ENCODE results near the gene PCSK9. TPM values are rescaled to one million over a fixed set of nuclear protein-coding genes. Genes with fewer than 3 reads are reported as not detected.

Gene PCSK9
- polyA plus RNA-seq, 6 donors from 2014 or later, result not detected

- Mint-ChIP-seq H3K9me3 (no peaks in the 10 kb centered on the region), H3K4me3 (no peak overlapping the region), H3K36me3 (peaks cover 50 to 57% of the 10 kb centered on the region in 2 donors), H3K27ac (peak overlapping the region in 3 of 6 donors; percentile 4 to 58 (median 53)), H3K27me3 (no peaks in the 10 kb centered on the region), H3K4me1 (peaks cover 0 to 3% (median 0%) of the 10 kb centered on the region in 3 donors)
- no peak for ATAC-seq (ENCODE audit: low read depth in 2 of 2)
- DNase-seq, result no peak
Measured at GRCh38 chr1:55068638-55069037, 29.3 kb downstream of the PCSK9 start.

- ATAC-seq (ENCODE audit: low read depth in 2 of 2) (no peak), DNase-seq (no peak)
- H3K9me3 Mint-ChIP-seq, result no peaks in the 10 kb centered on the region
- H3K27ac Mint-ChIP-seq, result peak overlapping the region in 3 of 6 donors; percentile 53 to 69 (median 63)
- peaks cover 50 to 59% of the 10 kb centered on the region in 2 donors for H3K36me3 Mint-ChIP-seq
- H3K4me1 Mint-ChIP-seq, result peaks cover 0 to 3% (median 0%) of the 10 kb centered on the region in 3 donors
- H3K27me3 Mint-ChIP-seq, result no peaks in the 10 kb centered on the region
- H3K4me3 Mint-ChIP-seq, result no peak overlapping the region
Measured at GRCh38 chr1:55069280-55069679, 29.9 kb downstream of the PCSK9 start.

- H3K4me1 Mint-ChIP-seq, result peaks cover 0 to 3% (median 0%) of the 10 kb centered on the region in 3 donors
- H3K27ac Mint-ChIP-seq, result peak overlapping the region in 4 of 6 donors; percentile 15 to 75 (median 58)
- no peaks in the 10 kb centered on the region for H3K27me3 Mint-ChIP-seq
- peaks cover 57 to 59% of the 10 kb centered on the region in 2 donors for H3K36me3 Mint-ChIP-seq
- DNase-seq (no peak), ATAC-seq (ENCODE audit: low read depth in 2 of 2) (no peak)
- H3K4me3 Mint-ChIP-seq, result peak overlapping the region in 2 of 8 donors; percentile 30 to 44
- no peaks in the 10 kb centered on the region for H3K9me3 Mint-ChIP-seq
Measured at GRCh38 chr1:55070293-55071164, 31.2 kb downstream of the PCSK9 start.

GRCh38 chr1:55071477-55071876 is 32.1 kb downstream of the PCSK9 start:
- Mint-ChIP-seq H3K4me1 (peaks cover 0 to 3% (median 0%) of the 10 kb centered on the region in 3 donors), H3K27me3 (no peaks in the 10 kb centered on the region), H3K9me3 (no peaks in the 10 kb centered on the region), H3K36me3 (peaks cover 57 to 59% of the 10 kb centered on the region in 2 donors), H3K4me3 (no peak overlapping the region), H3K27ac (peak overlapping the region in 1 of 6 donors; percentile 83)
- ATAC-seq (ENCODE audit: low read depth in 2 of 2) (no peak), DNase-seq (no peak)

- Mint-ChIP-seq H3K4me1 (no peaks in the 10 kb centered on the region), H3K27me3 (no peaks in the 10 kb centered on the region), H3K4me3 (no peak overlapping the region), H3K36me3 (peaks cover 56 to 60% of the 10 kb centered on the region in 2 donors), H3K9me3 (no peaks in the 10 kb centered on the region), H3K27ac (peak overlapping the region in 3 of 6 donors; percentile 39 to 46 (median 40))
- no peak for DNase-seq
- ATAC-seq (ENCODE audit: low read depth in 2 of 2), result no peak
Measured at GRCh38 chr1:55073187-55073916, 34.0 kb downstream of the PCSK9 start.

GRCh38 chr1:55074455-55074854 is 35.1 kb downstream of the PCSK9 start:
- no peaks in the 10 kb centered on the region for H3K4me1 Mint-ChIP-seq
- H3K36me3 Mint-ChIP-seq, result peaks cover 53 to 57% of the 10 kb centered on the region in 2 donors
- H3K27ac Mint-ChIP-seq, result peak overlapping the region in 1 of 6 donors; percentile 59
- H3K27me3 Mint-ChIP-seq, result no peaks in the 10 kb centered on the region
- no peak overlapping the region for H3K4me3 Mint-ChIP-seq
- ATAC-seq (ENCODE audit: low read depth in 2 of 2) (no peak), DNase-seq (no peak)
- H3K9me3 Mint-ChIP-seq, result no peaks in the 10 kb centered on the region

- peak overlapping the region in 3 of 6 donors; percentile 0 to 44 (median 28) for H3K27ac Mint-ChIP-seq
- no peak overlapping the region for H3K4me3 Mint-ChIP-seq
- H3K27me3 Mint-ChIP-seq, result no peaks in the 10 kb centered on the region
- no peaks in the 10 kb centered on the region for H3K9me3 Mint-ChIP-seq
- DNase-seq (no peak), ATAC-seq (ENCODE audit: low read depth in 2 of 2) (no peak)
- H3K4me1 Mint-ChIP-seq, result no peaks in the 10 kb centered on the region
- H3K36me3 Mint-ChIP-seq, result peaks cover 41 to 46% of the 10 kb centered on the region in 2 donors
Measured at GRCh38 chr1:55076356-55076755, 37.0 kb downstream of the PCSK9 start.

- Mint-ChIP-seq H3K36me3 (peaks cover 25 to 42% of the 10 kb centered on the region in 2 donors), H3K9me3 (no peaks in the 10 kb centered on the region)
Measured at GRCh38 chr1:55078470-55078869, 39.1 kb downstream of the PCSK9 start.

GRCh38 chr1:55079651-55080050 is 40.3 kb downstream of the PCSK9 start:
- H3K27me3 Mint-ChIP-seq, result no peaks in the 10 kb centered on the region
- ATAC-seq (ENCODE audit: low read depth in 2 of 2) (no peak), DNase-seq (no peak)
- H3K9me3 Mint-ChIP-seq, result no peaks in the 10 kb centered on the region
- peaks cover 21 to 47% of the 10 kb centered on the region in 2 donors for H3K36me3 Mint-ChIP-seq
- no peaks in the 10 kb centered on the region for H3K4me1 Mint-ChIP-seq
- peak overlapping the region in 1 of 6 donors; percentile 42 for H3K27ac Mint-ChIP-seq
- H3K4me3 Mint-ChIP-seq, result no peak overlapping the region

More at GRCh38 chr1:55078470-55078869, 39.1 kb downstream of the PCSK9 start:
- no peak for DNase-seq
- no peaks in the 10 kb centered on the region for H3K27me3 Mint-ChIP-seq
- no peaks in the 10 kb centered on the region for H3K4me1 Mint-ChIP-seq
- no peak for ATAC-seq (ENCODE audit: low read depth in 2 of 2)
- H3K4me3 Mint-ChIP-seq, result no peak overlapping the region
- H3K27ac Mint-ChIP-seq, result no peak overlapping the region

- Mint-ChIP-seq H3K36me3 (peaks cover 26 to 40% of the 10 kb centered on the region in 2 donors), H3K27ac (peak overlapping the region in 2 of 6 donors; percentile 69 to 79), H3K27me3 (no peaks in the 10 kb centered on the region), H3K4me3 (no peak overlapping the region), H3K9me3 (no peaks in the 10 kb centered on the region), H3K4me1 (no peaks in the 10 kb centered on the region)
- DNase-seq, result no peak
- ATAC-seq (ENCODE audit: low read depth in 2 of 2), result no peak
Measured at GRCh38 chr1:55081188-55081904, 42.0 kb downstream of the PCSK9 start.

GRCh38 chr1:55081905-55082296 is 42.6 kb downstream of the PCSK9 start:
- H3K36me3 Mint-ChIP-seq, result peaks cover 23 to 40% of the 10 kb centered on the region in 2 donors
- ATAC-seq (ENCODE audit: low read depth in 2 of 2) (no peak), DNase-seq (no peak)
- H3K4me1 Mint-ChIP-seq, result no peaks in the 10 kb centered on the region
- H3K4me3 Mint-ChIP-seq, result no peak overlapping the region
- no peaks in the 10 kb centered on the region for H3K9me3 Mint-ChIP-seq
- no peaks in the 10 kb centered on the region for H3K27me3 Mint-ChIP-seq
- peak overlapping the region in 2 of 6 donors; percentile 69 to 79 for H3K27ac Mint-ChIP-seq

- Mint-ChIP-seq H3K4me1 (peaks cover 2 to 5% (median 5%) of the 10 kb centered on the region in 3 donors), H3K27ac (peak overlapping the region in 2 of 6 donors; percentile 21 to 70), H3K36me3 (peaks cover 25 to 36% of the 10 kb centered on the region in 2 donors), H3K9me3 (no peaks in the 10 kb centered on the region), H3K27me3 (no peaks in the 10 kb centered on the region), H3K4me3 (no peak overlapping the region)
- ATAC-seq (ENCODE audit: low read depth in 2 of 2) (no peak), DNase-seq (no peak)
Measured at GRCh38 chr1:55084257-55084656, 44.9 kb downstream of the PCSK9 start.

- Mint-ChIP-seq H3K4me3 (no peak overlapping the region), H3K27me3 (no peaks in the 10 kb centered on the region), H3K36me3 (peaks cover 32 to 50% of the 10 kb centered on the region in 2 donors), H3K27ac (peak overlapping the region in 2 of 6 donors; percentile 7 to 73), H3K9me3 (no peaks in the 10 kb centered on the region), H3K4me1 (peaks cover 2 to 5% (median 5%) of the 10 kb centered on the region in 3 donors)
- DNase-seq (no peak), ATAC-seq (ENCODE audit: low read depth in 2 of 2) (no peak)
Measured at GRCh38 chr1:55087439-55087838, 48.1 kb downstream of the PCSK9 start.
